Iris pigment epithelial cell (primary cell): ENCODE results near the gene PTPRM.

Source experiments
- DNase-seq: peaks from one replicate; pipeline ENCODE4 v3.0.0-alpha.2; 2011; ENCODE audit warnings: low read depth

PTPRM gene

GRCh38 chr18:7629416-7629815 lies 62.3 kb downstream of the PTPRM start:
- DNase-seq, result no peak

GRCh38 chr18:7630731-7631442 lies 63.8 kb downstream of the PTPRM start:
- DNase-seq, result no peak

- DNase-seq, result no peak
Measured at GRCh38 chr18:7632152-7633098, 65.3 kb downstream of the PTPRM start.

GRCh38 chr18:7633171-7633570 lies 66.1 kb downstream of the PTPRM start:
- DNase-seq, result no peak

GRCh38 chr18:7635948-7636347 lies 68.8 kb downstream of the PTPRM start:
- DNase-seq, result no peak

GRCh38 chr18:7637269-7637668 lies 70.2 kb downstream of the PTPRM start:
- DNase-seq, result peak; percentile 54

GRCh38 chr18:7638321-7638720 lies 71.2 kb downstream of the PTPRM start:
- DNase-seq, result no peak

- DNase-seq, result no peak
Measured at GRCh38 chr18:7641813-7642212, 74.7 kb downstream of the PTPRM start.

- DNase-seq, result no peak
Measured at GRCh38 chr18:7642331-7642890, 75.3 kb downstream of the PTPRM start.

GRCh38 chr18:7645756-7646155 lies 78.6 kb downstream of the PTPRM start:
- no peak for DNase-seq

- DNase-seq, result no peak
Measured at GRCh38 chr18:7646174-7646886, 79.2 kb downstream of the PTPRM start.

- no peak for DNase-seq
Measured at GRCh38 chr18:7647500-7647899, 80.4 kb downstream of the PTPRM start.

- DNase-seq, result no peak
Measured at GRCh38 chr18:7657050-7657449, 89.9 kb downstream of the PTPRM start.

- DNase-seq, result peak; percentile 70
Measured at GRCh38 chr18:7657937-7658336, 90.8 kb downstream of the PTPRM start.

GRCh38 chr18:7658701-7659100 lies 91.6 kb downstream of the PTPRM start:
- peak; percentile 49 for DNase-seq

GRCh38 chr18:7661207-7661606 lies 94.1 kb downstream of the PTPRM start:
- no peak for DNase-seq

- DNase-seq, result no peak
Measured at GRCh38 chr18:7662866-7663265, 95.8 kb downstream of the PTPRM start.

GRCh38 chr18:7663366-7664312 lies 96.5 kb downstream of the PTPRM start:
- peak; percentile 27 for DNase-seq

- no peak for DNase-seq
Measured at GRCh38 chr18:7666195-7666776, 99.2 kb downstream of the PTPRM start.

GRCh38 chr18:7668392-7668791 lies 101.3 kb downstream of the PTPRM start:
- DNase-seq, result no peak

- DNase-seq, result no peak
Measured at GRCh38 chr18:7669361-7669760, 102.2 kb downstream of the PTPRM start.
